ENCODE data around the gene FOSL2. TPM values are rescaled to one million over a fixed set of nuclear protein-coding genes. Genes with fewer than 3 reads are reported as not detected.

Gene FOSL2
- polyA plus RNA-seq, 3 donors: 24.8 to 270 (median 28.6) TPM

GRCh38 chr2:28377195-28377816 is 15.4 kb upstream of the FOSL2 start:
- H3K36me3 ChIP-seq (replicated peaks in 1 of 2; ENCODE audit: control insufficient read depth in 1 of 2, insufficient read depth in 2 of 2, low read length in 2 of 2): no peaks in the 10 kb centered on the region
- H3K4me3 ChIP-seq (replicated peaks in 1 of 3; ENCODE audit: low read depth in 2 of 3, low read length in 3 of 3): no peak overlapping the region
- no peak overlapping the region for H2AFZ ChIP-seq (ENCODE audit: insufficient read depth, low read depth, low read length, poor library complexity, severe bottlenecking)
- peaks cover 21 to 38% of the 10 kb centered on the region in 2 donors for H3K4me1 ChIP-seq (ENCODE audit: control insufficient read depth in 1 of 2, insufficient read depth in 2 of 2, low read length in 2 of 2)
- Mint-ChIP-seq H3K4me1 (peaks cover 39% of the 10 kb centered on the region), H3K27me3 (ENCODE audit: low read depth in 3 of 3) (peaks cover 9 to 13% (median 10%) of the 10 kb centered on the region in 3 donors), H3K27ac (peak overlapping the region in 2 of 7 donors; percentile 9 to 20), H3K9me3 (peaks cover 0 to 2% (median 0%) of the 10 kb centered on the region in 7 donors), H3K4me3 (peak overlapping the region in 1 of 2 donors; percentile 86), H3K36me3 (peaks cover 0 to 3% of the 10 kb centered on the region in 2 donors)
- no peak overlapping the region for H3K27ac ChIP-seq (ENCODE audit: low read depth in 1 of 2, low read length in 2 of 2)
- no peaks in the 10 kb centered on the region for H3K9me3 ChIP-seq (replicated peaks in 1 of 2; ENCODE audit: control insufficient read depth in 1 of 2, insufficient read depth in 1 of 2, low read length in 2 of 2)
- no peak for TF ChIP-seq CTCF (IDR thresholded peaks at IDR 0.05)
- intact Hi-C loops (cut with micrococcal nuclease): loop anchor here in 1 of 2 donors (5.0 kb wide), 1 partner anchor 35 kb away; no protein-coding TSS in a partner anchor
- no peak overlapping the region for H3K4me2 ChIP-seq (replicated peaks; ENCODE audit: extremely low read depth, low read length, poor library complexity, severe bottlenecking)
- H3K79me2 ChIP-seq (ENCODE audit: insufficient read depth, low read length): no peaks in the 10 kb centered on the region
- no peaks in the 10 kb centered on the region for H3K27me3 ChIP-seq (ENCODE audit: control insufficient read depth in 2 of 2, insufficient read depth in 2 of 2, low read length in 2 of 2)
- no peak for DNase-seq
- no peaks in the 10 kb centered on the region for H4K20me1 ChIP-seq (ENCODE audit: insufficient read depth, low read length)
- 95% methylated on average over 10 of the region's 19 CpGs for WGBS (ENCODE audit: insufficient coverage)
- no peak overlapping the region for H3K9ac ChIP-seq (ENCODE audit: insufficient read depth, low read length, poor library complexity, severe bottlenecking)

GRCh38 chr2:28377984-28378678 is 14.5 kb upstream of the FOSL2 start:
- H3K4me3 Mint-ChIP-seq: peak overlapping the region; percentile 50 to 86

More at GRCh38 chr2:28377984-28378678, 14.5 kb upstream of the FOSL2 start:
- Mint-ChIP-seq H3K27me3 (ENCODE audit: low read depth in 3 of 3) (peaks cover 9 to 11% (median 10%) of the 10 kb centered on the region in 3 donors), H3K27ac (peak overlapping the region; percentile 57 to 88 (median 81)), H3K4me1 (peaks cover 41% of the 10 kb centered on the region), H3K36me3 (peaks cover 0 to 3% of the 10 kb centered on the region in 2 donors), H3K9me3 (peaks cover 0 to 2% (median 0%) of the 10 kb centered on the region in 7 donors)
- peak overlapping the region in 1 of 3 experiments; percentile 49 for H3K4me3 ChIP-seq (replicated peaks in 1 of 3; ENCODE audit: low read depth in 2 of 3, low read length in 3 of 3)
- no peaks in the 10 kb centered on the region for H3K27me3 ChIP-seq (ENCODE audit: control insufficient read depth in 2 of 2, insufficient read depth in 2 of 2, low read length in 2 of 2)
- peaks cover 21 to 38% of the 10 kb centered on the region in 2 donors for H3K4me1 ChIP-seq (ENCODE audit: control insufficient read depth in 1 of 2, insufficient read depth in 2 of 2, low read length in 2 of 2)
- intact Hi-C loops (cut with micrococcal nuclease): loop anchor here in 1 of 2 donors (5.0 kb wide), 1 partner anchor 36 kb away; no protein-coding TSS in a partner anchor
- TF ChIP-seq CTCF (IDR thresholded peaks at IDR 0.05): no peak
- H3K79me2 ChIP-seq (ENCODE audit: insufficient read depth, low read length): no peaks in the 10 kb centered on the region
- WGBS (ENCODE audit: insufficient coverage): 25% methylated on average over 6 of the region's 9 CpGs
- H3K27ac ChIP-seq (ENCODE audit: low read depth in 1 of 2, low read length in 2 of 2): peak overlapping the region in 1 of 2 donors; percentile 67
- H3K36me3 ChIP-seq (replicated peaks in 1 of 2; ENCODE audit: control insufficient read depth in 1 of 2, insufficient read depth in 2 of 2, low read length in 2 of 2): no peaks in the 10 kb centered on the region
- peak overlapping the region; percentile 11 for H3K9ac ChIP-seq (ENCODE audit: insufficient read depth, low read length, poor library complexity, severe bottlenecking)
- H2AFZ ChIP-seq (ENCODE audit: insufficient read depth, low read depth, low read length, poor library complexity, severe bottlenecking): peak overlapping the region; percentile 61
- no peaks in the 10 kb centered on the region for H3K9me3 ChIP-seq (replicated peaks in 1 of 2; ENCODE audit: control insufficient read depth in 1 of 2, insufficient read depth in 1 of 2, low read length in 2 of 2)
- peak; percentile 76 to 79 (median 77) for DNase-seq
- no peaks in the 10 kb centered on the region for H4K20me1 ChIP-seq (ENCODE audit: insufficient read depth, low read length)
- H3K4me2 ChIP-seq (replicated peaks; ENCODE audit: extremely low read depth, low read length, poor library complexity, severe bottlenecking): peak overlapping the region; percentile 45

Measured in CD14-positive monocyte (primary cell).